Measurements from ENCODE around the gene VWA8.
"Not testable (repeated sequence)": the region's sequence is repeated elsewhere in the genome, so short reads cannot be mapped to it uniquely, and the experiment has no call there.

Gene VWA8

GRCh38 chr13:41925014-41925413, 35.9 kb downstream of the VWA8 start:
- no peak for DNase-seq (ENCODE audit: low spot score)
- no peak for TF ChIP-seq CTCF (IDR thresholded peaks at IDR 0.05; ENCODE audit: extremely low read depth, insufficient read depth, missing control alignments)
- in situ Hi-C loops (cut with MboI; ENCODE audit: low pct_unique_long_range_greater_than_20kb, low sequenced_read_pairs, unreplicated experiment), result no loop called here

- in situ Hi-C loops (cut with MboI; ENCODE audit: low pct_unique_long_range_greater_than_20kb, low sequenced_read_pairs, unreplicated experiment); DNase-seq (ENCODE audit: low spot score): not testable (repeated sequence)
Measured at GRCh38 chr13:41922894-41923293, 38.0 kb downstream of the VWA8 start.

GRCh38 chr13:41919741-41920487, 41.0 kb downstream of the VWA8 start:
- no peak for DNase-seq (ENCODE audit: low spot score)
- TF ChIP-seq CTCF (IDR thresholded peaks at IDR 0.05; ENCODE audit: extremely low read depth, insufficient read depth, missing control alignments), result no peak
- in situ Hi-C loops (cut with MboI; ENCODE audit: low pct_unique_long_range_greater_than_20kb, low sequenced_read_pairs, unreplicated experiment), result no loop called here

- in situ Hi-C loops (cut with MboI; ENCODE audit: low pct_unique_long_range_greater_than_20kb, low sequenced_read_pairs, unreplicated experiment), result no loop called here
- no peak for DNase-seq (ENCODE audit: low spot score)
- no peak for TF ChIP-seq CTCF (IDR thresholded peaks at IDR 0.05; ENCODE audit: extremely low read depth, insufficient read depth, missing control alignments)
Measured at GRCh38 chr13:41919031-41919740, 41.7 kb downstream of the VWA8 start.

- in situ Hi-C loops (cut with MboI; ENCODE audit: low pct_unique_long_range_greater_than_20kb, low sequenced_read_pairs, unreplicated experiment), result no loop called here
- DNase-seq (ENCODE audit: low spot score), result no peak
- no peak for TF ChIP-seq CTCF (IDR thresholded peaks at IDR 0.05; ENCODE audit: extremely low read depth, insufficient read depth, missing control alignments)
Measured at GRCh38 chr13:41917641-41918040, 43.3 kb downstream of the VWA8 start.

GRCh38 chr13:41916173-41916954, 44.5 kb downstream of the VWA8 start:
- DNase-seq (ENCODE audit: low spot score), result peak; percentile 67
- in situ Hi-C loops (cut with MboI; ENCODE audit: low pct_unique_long_range_greater_than_20kb, low sequenced_read_pairs, unreplicated experiment), result no loop called here
- no peak for TF ChIP-seq CTCF (IDR thresholded peaks at IDR 0.05; ENCODE audit: extremely low read depth, insufficient read depth, missing control alignments)
